Globus pallidus (tissue), 1 donor: Measurements from ENCODE around the gene OR11L1.

Experiments
- DNase-seq: peaks from one replicate; pipeline ENCODE4 v3.0.0-alpha.2; 2015; ENCODE audit warnings: low spot score

OR11L1 gene, protein sequence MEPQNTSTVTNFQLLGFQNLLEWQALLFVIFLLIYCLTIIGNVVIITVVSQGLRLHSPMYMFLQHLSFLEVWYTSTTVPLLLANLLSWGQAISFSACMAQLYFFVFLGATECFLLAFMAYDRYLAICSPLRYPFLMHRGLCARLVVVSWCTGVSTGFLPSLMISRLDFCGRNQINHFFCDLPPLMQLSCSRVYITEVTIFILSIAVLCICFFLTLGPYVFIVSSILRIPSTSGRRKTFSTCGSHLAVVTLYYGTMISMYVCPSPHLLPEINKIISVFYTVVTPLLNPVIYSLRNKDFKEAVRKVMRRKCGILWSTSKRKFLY

DNA sequence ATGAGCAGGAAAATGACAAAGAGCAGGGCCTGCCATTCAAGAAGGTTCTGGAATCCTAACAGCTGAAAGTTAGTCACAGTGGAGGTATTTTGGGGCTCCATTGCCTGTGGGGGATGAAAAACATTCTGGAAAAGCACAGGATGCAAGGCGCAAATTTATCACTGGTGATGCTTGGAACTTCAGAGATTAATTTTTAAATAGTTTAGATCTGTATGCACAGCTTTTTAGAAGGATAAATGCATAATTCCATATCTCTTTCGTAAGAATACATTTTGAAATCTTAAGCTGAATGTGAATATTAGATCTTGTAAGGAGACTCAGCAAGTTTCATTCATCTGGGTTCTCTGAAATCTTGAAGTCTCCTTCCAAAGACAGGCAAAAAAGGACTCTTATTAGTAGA lies at the start of gene OR11L1:
OR11L1 (minus strand) TSS at position 101 of the 400 bp plus-strand sequence; CDS start at position 101, 0 bp downstream.
- no peak for DNase-seq

DNA sequence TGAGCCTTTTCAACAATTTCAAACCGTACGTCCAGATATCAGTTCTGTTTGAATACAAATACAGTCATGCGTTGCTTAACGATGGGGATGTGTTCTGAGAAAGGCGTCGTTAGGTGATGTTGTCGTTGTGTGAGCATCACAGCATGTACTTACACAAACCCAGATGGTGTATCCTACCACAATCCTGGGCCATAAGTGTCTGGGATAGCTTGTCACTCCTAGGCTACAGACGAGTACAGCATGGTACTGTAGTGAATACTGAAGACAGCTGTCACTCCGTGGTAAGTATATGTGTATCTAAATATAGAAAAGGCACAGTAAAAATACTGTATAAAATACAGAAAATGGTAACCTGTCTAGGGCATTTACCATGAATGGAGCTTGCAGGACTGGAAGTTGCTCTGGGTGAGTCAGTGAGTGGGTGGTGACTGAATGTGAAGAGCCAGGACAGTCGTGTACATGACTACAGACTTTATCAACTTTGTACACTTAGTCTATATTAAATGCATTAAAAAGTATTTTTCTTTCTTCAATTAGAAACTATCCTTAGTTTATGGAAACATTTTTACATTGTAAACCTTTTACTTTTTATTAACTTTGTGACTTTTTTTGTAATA lies 43.2 kb upstream of the OR11L1 start:
- DNase-seq: no peak

DNA sequence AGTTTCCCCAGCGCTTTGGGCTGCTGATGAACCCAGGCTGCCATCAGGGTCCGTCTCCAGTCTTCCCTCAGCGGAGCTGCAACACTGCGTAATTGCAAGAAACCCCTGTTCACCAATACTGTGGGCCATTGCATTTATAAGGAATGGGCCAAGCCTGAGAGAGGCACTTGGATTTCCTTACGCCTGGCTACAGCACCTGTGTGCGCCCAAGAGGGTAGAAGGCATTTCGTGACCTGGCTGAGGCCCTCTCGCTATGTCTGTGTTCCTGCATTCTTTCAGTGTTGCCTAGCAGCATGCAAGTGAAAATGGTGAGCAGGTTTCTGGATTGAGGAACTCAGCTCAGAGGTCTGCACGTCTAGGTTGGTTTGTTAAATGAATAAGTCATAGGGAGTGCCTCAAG lies 41.6 kb upstream of the OR11L1 start:
- no peak for DNase-seq

DNA sequence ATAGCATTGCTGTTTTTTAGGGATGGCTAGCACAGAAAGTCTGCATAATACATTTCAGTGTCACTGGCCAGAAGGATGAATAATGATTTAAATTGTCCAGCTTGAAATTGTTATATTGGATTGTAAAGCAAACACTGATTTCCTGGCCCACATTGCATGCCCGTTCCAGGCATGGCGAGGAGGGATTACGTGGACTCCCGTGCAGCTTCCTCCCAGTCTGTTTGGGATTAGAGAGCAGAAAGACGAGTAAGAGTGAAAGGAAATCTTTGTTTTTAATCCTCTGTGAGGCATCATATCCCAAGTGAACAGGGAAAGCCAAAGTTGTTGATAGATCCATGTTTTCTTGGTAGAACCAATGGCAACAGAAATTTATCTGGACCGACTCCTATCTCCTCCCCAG lies 23.7 kb upstream of the OR11L1 start:
- no peak for DNase-seq

DNA sequence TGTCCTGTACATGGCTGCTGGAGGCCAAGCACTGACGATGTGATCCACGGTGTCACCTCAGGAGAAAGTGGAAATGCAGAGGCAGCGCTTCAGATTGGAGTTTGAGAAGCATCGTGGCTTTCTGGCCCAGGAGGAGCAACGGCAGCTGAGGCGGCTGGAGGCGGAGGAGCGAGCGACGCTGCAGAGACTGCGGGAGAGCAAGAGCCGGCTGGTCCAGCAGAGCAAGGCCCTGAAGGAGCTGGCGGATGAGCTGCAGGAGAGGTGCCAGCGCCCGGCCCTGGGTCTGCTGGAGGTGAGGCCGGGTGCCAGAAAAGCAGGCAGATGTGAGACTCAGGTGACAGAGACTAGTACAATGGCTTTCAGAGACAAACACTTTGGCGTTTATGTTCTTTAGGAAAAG lies 22.9 kb upstream of the OR11L1 start:
- DNase-seq: no peak

DNA sequence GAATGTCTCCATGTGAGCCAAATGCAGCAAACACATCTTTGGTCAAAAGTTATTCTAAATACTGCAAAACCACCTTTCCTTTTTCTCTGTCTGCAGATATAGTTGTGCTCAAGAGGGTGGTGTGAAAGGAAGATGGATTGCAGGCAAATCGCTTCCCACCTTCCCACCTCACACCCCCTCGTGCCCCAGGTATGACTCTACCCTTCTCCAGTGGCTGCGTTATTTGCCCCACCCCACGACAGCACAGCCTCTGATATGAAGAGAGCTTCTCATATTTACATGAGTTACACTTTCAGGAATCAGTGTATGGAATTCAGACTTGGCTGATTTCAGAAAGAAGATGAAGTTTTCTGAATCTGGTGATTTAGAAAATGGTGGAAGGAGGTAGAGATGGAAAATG lies 21.1 kb upstream of the OR11L1 start:
- no peak for DNase-seq

DNA sequence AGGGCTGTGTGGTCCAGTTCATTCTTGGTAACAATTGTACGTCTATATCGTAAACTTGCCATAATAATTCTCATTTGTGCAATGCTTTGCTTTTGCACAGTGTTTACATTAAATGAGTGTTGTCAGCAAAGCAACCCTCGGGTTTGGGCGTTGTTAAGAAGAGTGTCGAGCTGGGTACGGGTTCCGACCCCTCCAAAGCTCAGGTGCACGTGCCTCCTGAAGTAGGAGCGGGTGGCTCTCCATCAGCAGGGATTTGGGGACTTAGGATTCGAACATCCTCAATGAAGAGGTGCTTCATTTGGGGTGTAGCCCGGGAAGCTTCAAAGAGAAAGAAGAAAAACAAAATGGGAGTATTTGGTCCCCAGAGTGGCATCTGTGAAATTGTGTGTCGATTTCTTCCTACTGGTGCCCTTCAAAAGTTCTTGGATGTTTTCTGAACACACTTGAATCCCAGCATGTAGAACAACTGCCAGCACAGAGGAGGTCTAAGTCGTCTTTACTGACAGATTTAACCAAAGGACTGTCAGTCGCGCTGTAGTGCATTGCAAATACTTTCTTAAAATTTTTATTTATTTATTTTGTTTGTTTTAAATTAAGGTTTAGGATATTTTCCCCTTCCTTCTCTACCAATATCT lies 16.4 kb upstream of the OR11L1 start:
- DNase-seq: no peak

DNA sequence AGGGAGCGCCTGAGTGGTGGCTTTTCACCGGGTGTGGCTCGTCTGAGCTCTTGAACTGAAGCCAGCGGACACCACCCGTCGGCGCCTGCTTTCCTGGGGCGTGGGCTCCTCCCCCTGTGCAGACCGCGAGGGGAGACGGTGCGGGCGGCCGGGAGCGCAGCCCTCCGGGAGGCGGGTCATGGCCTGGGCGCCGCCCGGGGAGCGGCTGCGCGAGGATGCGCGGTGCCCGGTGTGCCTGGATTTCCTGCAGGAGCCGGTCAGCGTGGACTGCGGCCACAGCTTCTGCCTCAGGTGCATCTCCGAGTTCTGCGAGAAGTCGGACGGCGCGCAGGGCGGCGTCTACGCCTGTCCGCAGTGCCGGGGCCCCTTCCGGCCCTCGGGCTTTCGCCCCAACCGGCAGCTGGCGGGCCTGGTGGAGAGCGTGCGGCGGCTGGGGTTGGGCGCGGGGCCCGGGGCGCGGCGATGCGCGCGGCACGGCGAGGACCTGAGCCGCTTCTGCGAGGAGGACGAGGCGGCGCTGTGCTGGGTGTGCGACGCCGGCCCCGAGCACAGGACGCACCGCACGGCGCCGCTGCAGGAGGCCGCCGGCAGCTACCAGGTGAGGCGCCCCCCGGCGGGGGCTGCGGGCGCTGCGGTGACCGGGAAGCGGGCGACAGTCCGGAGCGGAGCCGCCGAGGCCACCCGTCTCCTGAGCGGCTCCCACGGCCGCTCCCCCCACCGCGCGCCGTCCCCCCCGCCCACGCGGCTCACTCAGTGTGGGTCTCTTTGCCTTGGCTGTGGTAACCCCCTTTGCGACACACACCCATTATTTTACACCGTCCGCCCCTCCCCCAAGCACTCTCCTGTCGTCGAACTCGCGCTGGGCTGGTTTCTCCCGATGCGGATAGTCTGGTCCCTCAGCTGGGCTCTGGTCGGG lies 15.6 kb upstream of the OR11L1 start, which contains the start of gene TRIM58:
TRIM58 (plus strand) TSS at position 119 of the 916 bp plus-strand sequence; CDS start at position 179, 60 bp downstream.
- DNase-seq: no peak

DNA sequence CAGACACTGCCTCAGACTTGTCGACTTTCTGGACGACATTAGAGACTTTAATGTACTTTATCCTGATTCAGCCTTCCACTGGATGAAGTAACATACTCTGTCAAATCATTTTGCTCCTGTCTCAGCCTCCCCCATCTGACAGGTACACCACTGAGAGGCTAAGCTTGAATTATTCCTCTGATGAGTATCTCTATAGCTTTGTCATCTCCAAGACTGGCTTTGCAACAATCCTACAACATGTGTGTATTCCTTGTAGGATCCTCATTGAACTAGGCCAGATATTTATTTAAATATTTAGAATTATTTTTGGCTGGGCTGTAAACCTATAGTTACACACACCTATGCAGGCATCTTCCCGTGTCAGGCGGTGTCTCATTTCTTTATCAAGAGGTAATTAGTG lies 14.2 kb upstream of the OR11L1 start:
- no peak for DNase-seq

DNA sequence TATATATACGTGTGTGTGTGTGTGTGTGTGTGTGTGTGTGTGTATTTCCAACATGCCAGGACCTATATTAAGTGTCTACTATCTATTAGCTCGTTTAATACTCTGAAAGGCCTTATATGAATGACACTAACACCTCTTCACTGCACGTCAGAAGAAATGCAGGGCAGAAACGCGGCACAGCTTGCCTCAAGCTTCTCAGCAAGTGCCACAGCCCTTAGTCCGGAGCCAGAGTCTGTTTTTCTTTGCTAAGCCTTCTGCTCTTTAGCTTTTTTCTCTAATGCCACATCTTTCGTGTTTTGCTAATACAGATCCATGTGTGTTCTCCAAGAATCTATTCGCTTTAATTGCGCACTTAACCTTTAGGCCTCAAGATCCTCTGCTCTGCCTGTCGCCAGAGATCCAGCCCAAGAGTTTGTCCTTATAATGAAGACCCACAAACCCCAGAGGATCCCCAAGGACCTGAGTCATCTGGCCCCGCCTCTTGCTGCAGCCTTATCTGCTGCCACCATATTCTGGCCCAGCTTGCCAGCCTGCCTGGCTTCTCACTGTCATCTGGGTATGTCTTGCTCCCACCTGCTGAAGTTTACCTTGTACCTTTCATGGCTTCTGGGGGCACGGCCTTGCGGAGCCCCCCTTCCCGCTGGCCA lies 13.3 kb upstream of the OR11L1 start:
- DNase-seq: no peak

DNA sequence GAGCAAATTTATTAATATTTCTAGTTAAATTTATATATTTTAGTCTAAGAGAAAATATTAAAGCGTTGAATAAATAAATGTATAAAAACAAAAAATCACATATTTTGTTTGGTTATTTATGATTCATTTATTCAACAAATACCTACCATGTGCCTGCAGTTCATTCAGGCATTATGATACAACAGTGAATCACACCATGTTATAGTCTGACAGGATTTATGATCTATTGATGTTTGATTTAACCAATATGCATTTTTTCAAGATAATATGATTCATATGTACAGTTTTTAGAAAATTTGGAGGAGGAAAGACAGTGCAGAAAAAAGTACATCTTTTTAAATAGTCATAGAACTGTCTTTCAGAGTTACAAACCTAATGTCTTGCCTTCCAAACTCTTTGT lies 7.9 kb upstream of the OR11L1 start:
- DNase-seq: no peak

DNA sequence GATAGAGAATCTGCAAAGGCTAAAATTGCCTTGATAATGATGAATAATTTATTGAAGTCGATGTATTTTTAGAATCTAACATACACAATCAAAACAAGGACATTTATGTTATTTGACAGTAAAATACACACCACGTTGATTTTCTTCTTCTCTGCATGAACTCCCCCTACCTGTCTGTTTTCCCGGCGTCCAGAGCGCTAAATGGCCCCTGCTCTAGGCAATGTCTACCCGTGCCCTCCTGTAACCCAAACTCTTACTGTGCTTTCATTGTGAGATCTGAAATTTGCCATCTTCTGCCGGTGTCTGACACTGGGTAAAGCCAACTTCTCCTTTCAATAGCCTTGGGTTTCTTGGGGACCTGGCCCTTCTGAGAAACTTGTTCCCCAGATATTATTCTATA lies 6.7 kb upstream of the OR11L1 start:
- DNase-seq: no peak

DNA sequence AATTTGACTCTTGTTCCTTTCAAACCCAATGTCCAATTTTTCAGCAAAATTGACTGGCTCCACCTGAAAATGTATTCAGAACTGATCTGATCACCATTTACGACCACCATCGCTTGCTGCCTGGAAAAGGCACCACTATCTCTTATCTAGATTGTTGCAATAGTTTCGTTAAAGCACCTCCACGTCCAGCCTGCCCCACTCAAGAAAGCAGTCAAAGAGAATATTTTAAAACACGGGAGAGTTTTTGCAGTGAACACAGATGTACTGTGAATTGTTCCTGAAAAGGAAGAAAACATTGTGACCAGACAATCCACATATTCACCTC lies 4.0 kb upstream of the OR11L1 start:
- DNase-seq: no peak

DNA sequence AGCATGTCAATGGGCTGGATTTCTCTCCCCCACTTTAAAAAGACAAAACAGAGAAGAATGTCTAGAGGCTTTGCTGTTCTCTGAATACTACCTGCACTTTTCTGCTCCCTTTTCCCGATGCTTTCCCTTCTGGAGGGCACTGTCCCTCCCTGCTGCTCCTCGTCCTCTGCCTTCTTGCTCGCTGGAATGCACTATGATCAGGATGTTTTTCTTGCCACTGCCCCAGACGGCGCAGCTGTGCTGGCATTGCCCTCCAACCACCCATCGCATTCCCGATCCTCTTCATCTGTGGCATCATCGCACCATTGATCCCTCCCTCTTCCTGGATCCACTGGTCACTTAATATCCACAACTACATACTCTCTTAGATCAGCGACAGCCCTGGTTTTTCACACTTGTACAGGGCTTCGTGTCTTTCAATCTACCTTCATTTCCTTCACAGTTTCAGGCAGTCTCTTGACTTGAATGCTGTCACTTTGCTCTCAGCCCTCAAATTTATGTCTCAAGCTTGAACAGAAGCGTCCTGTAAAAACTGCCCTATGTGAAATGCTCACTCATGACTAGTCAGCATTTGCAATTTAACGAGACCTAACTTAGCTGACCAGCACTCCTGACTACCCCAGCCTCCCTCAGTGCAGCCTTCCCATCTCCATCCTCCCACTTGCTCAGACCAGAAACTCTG lies 3.5 kb upstream of the OR11L1 start:
- no peak for DNase-seq

DNA sequence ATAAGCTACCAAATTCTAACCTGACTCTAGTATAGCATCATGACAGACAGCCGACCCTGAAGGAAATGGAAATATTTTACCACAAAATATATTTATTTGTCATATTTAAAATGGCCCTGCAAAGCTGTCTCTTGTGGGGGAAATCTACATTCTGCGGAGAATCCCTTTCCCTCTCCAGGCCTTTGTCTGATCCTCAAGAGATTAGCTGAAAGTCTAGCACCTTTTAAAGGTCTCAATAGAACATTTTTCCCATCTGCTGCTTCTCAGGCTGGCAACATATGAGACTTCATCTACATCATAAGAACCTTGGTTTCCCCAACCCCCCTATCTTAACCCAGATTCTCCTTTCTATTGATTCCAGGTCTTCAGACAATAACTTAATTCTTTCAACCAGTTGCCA lies 1.7 kb upstream of the OR11L1 start:
- DNase-seq: no peak

DNA sequence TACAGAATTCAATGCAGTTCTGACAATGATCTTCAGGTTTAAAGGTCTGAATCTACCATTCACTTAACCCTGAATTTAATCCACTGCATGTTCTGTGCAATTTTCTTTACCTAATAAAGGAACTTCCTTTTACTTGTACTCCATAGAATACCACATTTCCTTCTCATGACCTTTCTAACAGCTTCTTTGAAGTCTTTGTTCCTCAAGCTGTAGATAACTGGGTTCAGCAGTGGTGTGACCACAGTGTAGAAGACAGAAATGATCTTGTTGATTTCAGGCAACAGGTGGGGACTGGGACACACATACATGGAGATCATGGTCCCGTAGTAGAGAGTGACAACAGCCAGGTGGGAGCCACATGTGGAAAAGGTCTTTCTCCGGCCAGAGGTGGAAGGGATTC lies 878 bp downstream of the OR11L1 start:
- no peak for DNase-seq

DNA sequence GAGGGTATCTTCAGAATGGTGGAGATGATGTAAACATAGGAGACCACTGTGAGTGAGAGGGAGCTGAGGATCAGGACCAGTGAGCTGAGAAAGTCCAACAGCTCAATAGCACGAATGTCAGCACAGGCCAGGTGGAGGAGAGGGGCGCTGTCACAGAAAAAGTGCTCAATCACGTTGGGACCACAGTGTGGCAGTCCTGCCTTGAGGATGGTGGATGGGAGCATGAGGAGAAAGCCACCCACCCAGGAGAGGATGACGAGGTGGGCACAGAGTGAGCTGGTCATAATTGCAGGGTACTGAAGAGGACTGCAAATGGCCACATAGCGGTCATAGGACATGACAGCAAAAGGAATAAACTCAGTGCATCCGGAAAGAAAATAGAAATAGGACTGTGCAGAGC lies 8.1 kb downstream of the OR11L1 start:
- no peak for DNase-seq

DNA sequence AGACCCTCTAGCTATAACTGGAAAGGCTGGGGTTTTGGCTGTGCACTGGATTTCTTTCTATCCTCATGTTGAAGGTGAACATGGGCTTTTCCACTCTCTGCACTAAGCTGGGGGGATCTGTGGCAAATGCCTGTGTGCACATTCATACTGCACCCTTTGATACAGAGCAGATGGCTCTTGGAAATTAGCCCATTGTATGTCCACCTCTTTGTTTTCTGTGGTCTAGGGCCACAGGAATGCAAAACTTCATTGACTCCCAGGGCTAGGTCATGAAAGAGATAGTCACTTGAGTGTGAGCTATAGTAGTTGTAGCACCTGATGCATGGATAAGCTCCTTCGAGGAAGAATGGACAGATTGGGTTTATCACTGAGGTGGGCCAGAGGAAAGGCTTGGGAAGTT lies 12.0 kb downstream of the OR11L1 start:
- DNase-seq: no peak

DNA sequence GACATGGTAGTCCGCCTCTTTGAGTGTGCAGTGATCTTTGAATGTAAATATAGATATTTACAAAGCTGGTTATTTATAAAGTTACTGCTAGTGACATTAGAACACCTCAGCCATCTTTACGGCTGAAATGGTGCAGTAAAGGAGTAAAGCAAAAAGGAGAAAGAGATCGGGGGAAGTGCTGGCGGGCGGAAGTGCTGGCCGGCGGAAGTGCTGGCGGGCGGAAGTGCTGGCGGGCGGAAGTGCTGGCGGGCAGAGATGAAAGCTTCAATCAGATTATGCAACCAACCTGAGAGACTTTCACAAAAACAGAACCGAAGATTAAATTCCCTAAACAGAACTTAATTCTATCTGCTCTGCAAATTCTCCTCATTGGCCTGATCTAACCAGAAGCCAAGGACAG lies 16.3 kb downstream of the OR11L1 start:
- no peak for DNase-seq

DNA sequence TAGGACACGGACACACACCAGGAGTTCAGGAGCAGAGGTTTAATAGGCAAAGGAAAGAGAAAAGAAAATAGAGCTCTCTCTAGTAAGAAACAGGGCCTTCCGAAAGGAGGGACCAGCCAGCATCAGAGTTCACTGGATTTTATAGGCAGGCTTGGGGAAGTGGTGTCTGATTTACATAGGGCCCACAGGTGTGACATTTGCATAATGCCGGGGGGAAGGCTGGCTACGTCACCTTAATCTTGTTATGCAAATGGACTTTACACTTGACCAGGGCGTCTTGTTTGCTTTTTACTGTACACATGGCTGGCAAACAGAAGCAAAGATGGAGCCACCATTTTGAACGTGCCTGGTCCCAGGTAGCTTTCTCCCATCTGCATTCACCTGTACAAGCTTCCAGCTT lies 17.7 kb downstream of the OR11L1 start, which contains the start of gene OR14A16:
OR14A16 (minus strand) TSS at position 97 of the 400 bp plus-strand sequence. CDS start 8,390 bp downstream, outside the sequence.
- no peak for DNase-seq

DNA sequence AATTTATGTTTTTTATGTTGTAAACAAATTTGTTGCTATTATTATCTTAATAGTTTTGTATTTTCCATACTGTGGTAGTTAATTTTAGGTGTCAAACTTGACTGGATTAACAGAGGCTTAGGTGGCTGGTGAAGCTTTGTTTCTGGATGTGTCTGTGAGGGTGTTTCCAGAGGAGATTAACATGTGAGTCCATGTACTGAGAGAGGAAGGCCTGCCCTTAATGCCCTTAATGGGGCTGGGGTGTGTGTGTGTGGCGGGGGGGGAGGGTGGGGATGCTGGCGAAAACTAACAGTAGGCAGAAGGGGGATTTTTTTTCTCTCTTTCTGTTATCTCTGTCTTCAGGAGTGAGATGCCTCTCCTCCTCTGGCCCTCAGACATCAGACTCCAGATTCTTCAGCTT lies 19.6 kb downstream of the OR11L1 start:
- no peak for DNase-seq
